GM18517 (cell line): ENCODE data around the gene MMS19.
A peak's percentile ranks its signal among the peaks of the same experiment; 100 is the strongest.
"Not testable (repeated sequence)": the region's sequence is repeated elsewhere in the genome, so short reads cannot be mapped to it uniquely, and the experiment has no call there.

Source experiments
- ATAC-seq: cut with Tn5 transposase; IDR thresholded peaks from one replicate; pipeline ENCODE4 v1.9.1; 2021; ENCODE audit warnings: mild to moderate bottlenecking, moderate library complexity; ENCODE audit not compliant: unreplicated experiment

The MMS19 gene

GRCh38 chr10:97427571-97428179 lies 70.5 kb downstream of the MMS19 start:
- no peak for ATAC-seq

DNA sequence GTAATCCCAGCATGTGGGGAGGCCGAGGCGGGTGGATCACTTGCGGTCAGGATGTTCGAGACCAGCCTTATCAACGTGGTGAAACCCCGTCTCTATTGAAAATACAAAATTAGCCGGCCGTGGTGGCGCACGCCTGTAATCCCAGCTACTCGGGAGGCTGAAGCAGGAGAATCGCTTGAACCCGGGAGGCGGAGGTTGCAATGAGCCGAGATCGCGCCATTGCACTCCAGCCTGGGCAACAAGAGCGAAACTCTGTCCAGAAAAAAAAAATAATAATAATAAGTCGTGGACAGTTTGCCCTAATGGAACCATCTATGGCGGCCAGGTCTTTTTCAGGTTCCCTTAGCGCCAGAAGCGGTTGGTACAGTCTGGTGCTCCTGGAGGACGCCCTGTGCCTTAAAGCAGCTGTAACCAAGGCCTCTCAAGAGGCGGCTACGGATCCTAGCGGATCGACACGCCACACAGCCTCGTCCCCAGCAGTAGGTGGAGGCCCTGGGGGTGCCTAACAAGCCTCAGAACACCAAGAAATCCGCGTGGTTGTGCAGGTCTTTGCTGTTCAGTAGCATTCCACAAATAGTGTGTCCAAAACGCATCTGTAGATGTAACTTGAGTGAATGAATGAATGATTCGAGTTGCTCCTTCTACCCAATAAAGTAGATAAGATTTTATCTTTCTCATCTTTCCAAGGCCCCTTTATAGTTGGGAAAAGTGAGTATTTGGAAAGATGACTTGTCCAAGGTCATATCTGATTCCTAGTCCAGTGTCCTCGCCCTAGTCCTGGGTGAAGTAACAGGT lies 71.2 kb downstream of the MMS19 start:
- ATAC-seq = no peak

DNA sequence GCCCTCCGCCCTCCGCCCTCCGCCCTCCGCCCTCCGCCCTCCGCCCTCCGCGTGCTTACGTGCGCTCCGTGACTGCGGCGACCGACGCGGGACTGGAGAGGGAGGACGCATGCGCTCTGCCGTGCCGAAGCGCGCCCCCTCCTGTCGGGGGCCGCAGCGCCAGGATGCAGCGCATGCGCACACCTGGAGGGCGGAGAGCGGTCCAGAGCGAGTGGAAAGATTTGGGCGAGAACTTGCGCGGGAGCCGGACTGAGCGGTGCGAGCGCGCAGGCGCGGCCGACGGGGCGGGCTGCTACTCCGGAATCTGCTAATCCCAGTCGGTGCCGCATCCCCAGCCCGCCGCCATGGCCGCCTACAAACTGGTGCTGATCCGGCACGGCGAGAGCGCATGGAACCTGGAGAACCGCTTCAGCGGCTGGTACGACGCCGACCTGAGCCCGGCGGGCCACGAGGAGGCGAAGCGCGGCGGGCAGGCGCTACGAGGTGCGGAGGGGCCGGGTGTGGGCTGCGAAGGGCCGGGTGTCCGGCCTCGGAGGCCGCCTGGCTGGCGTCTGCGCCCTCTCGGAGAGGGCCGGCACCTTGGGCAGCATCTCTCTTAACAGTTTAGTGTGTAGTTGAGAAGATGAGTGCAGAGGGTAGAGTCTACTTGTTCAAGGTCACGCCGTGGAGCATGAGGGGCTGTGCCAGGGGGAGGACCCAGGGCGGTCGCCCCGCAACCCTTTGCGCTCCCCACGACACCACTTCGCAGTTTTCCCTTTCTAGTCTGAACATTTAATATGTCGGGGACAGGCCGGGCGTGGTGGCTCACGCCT lies 72.1 kb downstream of the MMS19 start, which contains the start of gene PGAM1:
Gene PGAM1 (plus strand): TSS at position 228 of the 812 bp plus-strand sequence. CDS start 117 bp downstream, at position 345.
- ATAC-seq = peak; percentile 88

- ATAC-seq = not testable (repeated sequence)
Measured at GRCh38 chr10:97423757-97424098, 74.5 kb downstream of the MMS19 start.

DNA sequence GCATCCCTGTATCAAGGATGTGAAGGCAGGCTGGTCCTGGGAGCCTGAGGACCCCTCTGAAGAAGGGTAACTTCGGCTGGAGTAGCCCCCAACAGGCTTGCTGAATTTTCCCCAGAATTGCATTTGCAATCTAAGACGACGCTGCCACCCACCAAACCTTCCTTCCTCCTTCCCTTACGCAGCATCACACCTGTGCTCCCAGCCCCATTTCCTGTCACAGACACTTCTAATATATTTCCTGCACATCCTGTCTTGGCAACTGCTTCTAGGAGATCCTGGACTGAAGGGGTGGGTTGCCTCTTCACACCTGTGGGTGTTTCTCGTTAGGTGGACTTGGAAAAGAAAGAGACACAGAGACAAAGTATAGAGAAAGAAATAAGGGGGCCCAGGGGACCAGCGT lies 81.7 kb downstream of the MMS19 start:
- no peak for ATAC-seq

DNA sequence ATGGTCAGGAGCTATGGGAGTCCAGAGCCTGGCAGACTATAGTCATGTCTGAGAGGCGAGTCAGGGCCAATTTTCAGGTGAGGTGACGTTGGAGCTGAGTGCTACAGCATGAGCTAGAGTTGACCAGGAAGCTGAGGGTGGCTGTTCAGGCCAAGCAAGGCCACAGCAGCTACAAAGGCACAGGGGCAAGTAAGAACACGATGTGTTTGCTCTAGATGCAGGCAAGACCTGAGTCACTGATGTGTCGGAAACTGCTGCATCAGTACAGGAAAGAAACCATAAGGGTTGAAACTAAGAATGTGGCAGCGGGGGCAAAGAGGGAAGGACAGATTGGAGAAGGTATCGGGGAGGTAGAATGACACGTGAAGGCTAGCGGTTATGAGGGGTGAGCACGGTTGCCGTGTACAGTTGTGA lies 85.3 kb downstream of the MMS19 start:
- no peak for ATAC-seq

GRCh38 chr10:97411406-97411805 lies 86.8 kb downstream of the MMS19 start:
- no peak for ATAC-seq

DNA sequence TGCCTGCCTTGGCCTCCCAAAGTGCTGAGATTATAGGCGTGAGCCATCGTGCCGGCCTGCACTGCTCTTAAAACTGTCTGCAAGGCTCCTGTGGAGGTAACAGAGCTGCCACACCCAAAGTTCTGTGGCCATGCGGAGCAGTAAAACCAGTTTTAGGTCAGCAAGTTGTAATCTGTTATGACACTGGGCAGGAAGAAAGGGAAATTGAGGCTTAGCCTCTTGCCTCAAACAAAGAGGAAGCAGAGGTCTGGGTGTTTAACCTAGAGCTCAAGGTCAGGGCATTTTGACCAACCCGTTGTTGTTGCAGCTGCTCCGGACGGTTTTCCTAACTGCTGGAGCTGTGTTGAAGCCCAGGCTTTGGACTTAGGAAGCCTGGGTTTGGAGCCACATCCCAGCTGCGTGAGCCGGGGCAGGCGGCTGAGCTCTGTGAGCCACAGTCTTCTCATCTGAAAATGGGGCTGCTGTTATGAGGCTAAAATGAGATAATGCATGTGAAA lies 89.7 kb downstream of the MMS19 start:
- no peak for ATAC-seq
